ENCODE results near the gene CDC42. TPM values are rescaled to one million over a fixed set of nuclear protein-coding genes. Genes with fewer than 3 reads are reported as not detected.
A peak's percentile ranks its signal among the peaks of the same experiment; 100 is the strongest.

Gene CDC42
- total and polyA plus RNA-seq, 5 donors: 92.1 to 178 (median 131) TPM

- intact Hi-C loops (cut with DNase I): loop anchor here in 1 of 4 donors (5.0 kb wide), 1 partner anchor 306 kb away; no protein-coding TSS in a partner anchor
- Histone ChIP-seq H3K27ac (ENCODE audit: low read length) (no peak overlapping the region), H3K4me1 (ENCODE audit: control insufficient read depth, insufficient read depth, low read length) (peaks cover 24% of the 10 kb centered on the region), H3K4me3 (ENCODE audit: low read length) (no peak overlapping the region), H3K9me3 (ENCODE audit: control insufficient read depth, low read length) (no peaks in the 10 kb centered on the region), H3K27me3 (ENCODE audit: control insufficient read depth, insufficient read depth) (no peaks in the 10 kb centered on the region)
- DNase-seq: no peak
- 96% methylated on average over 1 of the region's 1 CpG for WGBS
- ATAC-seq: no peak
Observed at GRCh38 chr1:22111115-22111514, 58.6 kb downstream of the CDC42 start.

- no peak for ATAC-seq
- WGBS: 61% methylated on average over 3 of the region's 3 CpGs
- H3K4me1 ChIP-seq (ENCODE audit: control insufficient read depth, insufficient read depth, low read length): peaks cover 24% of the 10 kb centered on the region
- H3K27ac ChIP-seq (ENCODE audit: low read length): no peak overlapping the region
- peak in 1 of 3 donors; percentile 18 for DNase-seq
- no peaks in the 10 kb centered on the region for H3K9me3 ChIP-seq (ENCODE audit: control insufficient read depth, low read length)
- H3K27me3 ChIP-seq (ENCODE audit: control insufficient read depth, insufficient read depth): no peaks in the 10 kb centered on the region
- H3K4me3 ChIP-seq (ENCODE audit: low read length): no peak overlapping the region
- intact Hi-C loops (cut with DNase I): loop anchor here in 1 of 4 donors (5.0 kb wide), 1 partner anchor 306 kb away; no protein-coding TSS in a partner anchor
Observed at GRCh38 chr1:22111620-22112019, 59.1 kb downstream of the CDC42 start.

- DNase-seq (peak in 1 of 3 donors; percentile 55), ATAC-seq (peak; percentile 15 to 21)
- no peaks in the 10 kb centered on the region for H3K9me3 ChIP-seq (ENCODE audit: control insufficient read depth, low read length)
- H3K27me3 ChIP-seq (ENCODE audit: control insufficient read depth, insufficient read depth): no peaks in the 10 kb centered on the region
- peak overlapping the region; percentile 49 for H3K27ac ChIP-seq (ENCODE audit: low read length)
- WGBS: 71% methylated on average over 3 of the region's 3 CpGs
- intact Hi-C loops (cut with DNase I): loop anchor here in 1 of 4 donors (5.0 kb wide), 1 partner anchor 305 kb away; no protein-coding TSS in a partner anchor
- H3K4me3 ChIP-seq (ENCODE audit: low read length): no peak overlapping the region
- H3K4me1 ChIP-seq (ENCODE audit: control insufficient read depth, insufficient read depth, low read length): peaks cover 27% of the 10 kb centered on the region
Observed at GRCh38 chr1:22112554-22112953, 60.0 kb downstream of the CDC42 start.

- Histone ChIP-seq H3K9me3 (ENCODE audit: control insufficient read depth, low read length) (no peaks in the 10 kb centered on the region), H3K27ac (ENCODE audit: low read length) (no peak overlapping the region), H3K4me1 (ENCODE audit: control insufficient read depth, insufficient read depth, low read length) (peaks cover 23% of the 10 kb centered on the region), H3K27me3 (ENCODE audit: control insufficient read depth, insufficient read depth) (no peaks in the 10 kb centered on the region), H3K4me3 (ENCODE audit: low read length) (no peak overlapping the region)
- 30% methylated on average over 18 of the region's 18 CpGs for WGBS
- peak; percentile 58 to 85 (median 78) for DNase-seq
- intact Hi-C loops (cut with DNase I): loop anchor here in 1 of 4 donors (5.0 kb wide), 1 partner anchor 303 kb away; no protein-coding TSS in a partner anchor
- peak; percentile 67 to 71 for ATAC-seq
Observed at GRCh38 chr1:22114083-22115012, 61.8 kb downstream of the CDC42 start.

- Histone ChIP-seq H3K4me3 (ENCODE audit: low read length) (no peak overlapping the region), H3K4me1 (ENCODE audit: control insufficient read depth, insufficient read depth, low read length) (peaks cover 23% of the 10 kb centered on the region), H3K27me3 (ENCODE audit: control insufficient read depth, insufficient read depth) (no peaks in the 10 kb centered on the region), H3K27ac (ENCODE audit: low read length) (no peak overlapping the region), H3K9me3 (ENCODE audit: control insufficient read depth, low read length) (no peaks in the 10 kb centered on the region)
- no peak for ATAC-seq
- intact Hi-C loops (cut with DNase I): no loop called here
- WGBS: 68% methylated on average over 6 of the region's 6 CpGs
- DNase-seq: peak in 1 of 3 donors; percentile 52
Observed at GRCh38 chr1:22115286-22115685, 62.8 kb downstream of the CDC42 start.

GRCh38 chr1:22117238-22117637 lies 64.7 kb downstream of the CDC42 start:
- peaks cover 17% of the 10 kb centered on the region for H3K4me1 ChIP-seq (ENCODE audit: control insufficient read depth, insufficient read depth, low read length)

GRCh38 chr1:22117851-22118250 lies 65.3 kb downstream of the CDC42 start:
- Histone ChIP-seq H3K4me3 (ENCODE audit: low read length) (no peak overlapping the region), H3K9me3 (ENCODE audit: control insufficient read depth, low read length) (no peaks in the 10 kb centered on the region), H3K27me3 (ENCODE audit: control insufficient read depth, insufficient read depth) (no peaks in the 10 kb centered on the region), H3K4me1 (ENCODE audit: control insufficient read depth, insufficient read depth, low read length) (peaks cover 17% of the 10 kb centered on the region), H3K27ac (ENCODE audit: low read length) (no peak overlapping the region)
- peak in 1 of 3 donors; percentile 79 for DNase-seq
- WGBS: 64% methylated on average over 5 of the region's 5 CpGs
- no peak for ATAC-seq
- intact Hi-C loops (cut with DNase I): no loop called here

More at GRCh38 chr1:22117238-22117637, 64.7 kb downstream of the CDC42 start:
- Histone ChIP-seq H3K27me3 (ENCODE audit: control insufficient read depth, insufficient read depth) (no peaks in the 10 kb centered on the region), H3K4me3 (ENCODE audit: low read length) (no peak overlapping the region), H3K9me3 (ENCODE audit: control insufficient read depth, low read length) (no peaks in the 10 kb centered on the region), H3K27ac (ENCODE audit: low read length) (no peak overlapping the region)
- 25% methylated on average over 4 of the region's 4 CpGs for WGBS
- DNase-seq (no peak), ATAC-seq (no peak)
- intact Hi-C loops (cut with DNase I): no loop called here

- Histone ChIP-seq H3K4me1 (ENCODE audit: control insufficient read depth, insufficient read depth, low read length) (peaks cover 14% of the 10 kb centered on the region), H3K9me3 (ENCODE audit: control insufficient read depth, low read length) (no peaks in the 10 kb centered on the region), H3K27me3 (ENCODE audit: control insufficient read depth, insufficient read depth) (no peaks in the 10 kb centered on the region), H3K4me3 (ENCODE audit: low read length) (no peak overlapping the region), H3K27ac (ENCODE audit: low read length) (no peak overlapping the region)
- DNase-seq (peak in 1 of 3 donors; percentile 16), ATAC-seq (no peak)
- 89% methylated on average over 8 of the region's 8 CpGs for WGBS
- intact Hi-C loops (cut with DNase I): no loop called here
Observed at GRCh38 chr1:22118291-22118992, 65.9 kb downstream of the CDC42 start.

GRCh38 chr1:22119626-22120468 lies 67.3 kb downstream of the CDC42 start:
- Histone ChIP-seq H3K4me3 (ENCODE audit: low read length) (no peak overlapping the region), H3K27me3 (ENCODE audit: control insufficient read depth, insufficient read depth) (no peaks in the 10 kb centered on the region), H3K4me1 (ENCODE audit: control insufficient read depth, insufficient read depth, low read length) (peaks cover 6% of the 10 kb centered on the region), H3K27ac (ENCODE audit: low read length) (no peak overlapping the region), H3K9me3 (ENCODE audit: control insufficient read depth, low read length) (no peaks in the 10 kb centered on the region)
- DNase-seq: peak in 1 of 3 donors; percentile 58
- 93% methylated on average over 44 of the region's 44 CpGs for whole genome bisulfite sequencing
- ATAC-seq: no peak
- intact Hi-C loops (cut with DNase I): no loop called here

GRCh38 chr1:22120469-22120790 lies 67.9 kb downstream of the CDC42 start:
- ATAC-seq (no peak), DNase-seq (peak in 1 of 3 donors; percentile 28)
- intact Hi-C loops (cut with DNase I): no loop called here
- H3K27me3 ChIP-seq (ENCODE audit: control insufficient read depth, insufficient read depth): no peaks in the 10 kb centered on the region
- WGBS: 79% methylated on average over 11 of the region's 11 CpGs
- no peak overlapping the region for H3K4me3 ChIP-seq (ENCODE audit: low read length)
- no peak overlapping the region for H3K27ac ChIP-seq (ENCODE audit: low read length)
- no peaks in the 10 kb centered on the region for H3K9me3 ChIP-seq (ENCODE audit: control insufficient read depth, low read length)
- peaks cover 6% of the 10 kb centered on the region for H3K4me1 ChIP-seq (ENCODE audit: control insufficient read depth, insufficient read depth, low read length)

All from right cardiac atrium (tissue), 5 donors.